Mesendoderm (in vitro differentiated cells): Measurements from ENCODE around the gene ZNF425.
A peak's percentile ranks its signal among the peaks of the same experiment; 100 is the strongest.

Experiments used
- DNase-seq: peaks from one replicate; pipeline ENCODE4 v3.0.0; 2013
- H2AK5ac ChIP-seq: 2 replicates; pipeline ENCODE4 v1.6.1; 2013; ENCODE audit warnings: low read length, inconsistent platforms
- H2BK120ac ChIP-seq: 2 replicates; pipeline ENCODE4 v1.6.1; 2013; ENCODE audit warnings: low read depth, mild to moderate bottlenecking, low read length, moderate library complexity, mixed read lengths
- H2BK15ac ChIP-seq: replicated peaks from 2 replicates; pipeline ENCODE4 v1.6.1; 2013; ENCODE audit warnings: low read depth, mild to moderate bottlenecking, moderate library complexity
- H2BK5ac ChIP-seq: 2 replicates; pipeline ENCODE4 v1.6.1; 2013; ENCODE audit warnings: low read length, inconsistent platforms
- H3K18ac ChIP-seq: 2 replicates; pipeline ENCODE4 v1.6.1; 2013; ENCODE audit warnings: mild to moderate bottlenecking, low read length, mixed read lengths
- H3K23ac ChIP-seq: one replicate; pipeline ENCODE4 v1.6.1; 2013; ENCODE audit warnings: low read length
- H3K27ac ChIP-seq: 2 replicates; pipeline ENCODE4 v1.5.1; 2013; ENCODE audit warnings: low read depth, mild to moderate bottlenecking, inconsistent platforms, low read length, moderate library complexity
- H3K27me3 ChIP-seq: 2 replicates; pipeline ENCODE4 v1.6.1; 2013; ENCODE audit warnings: low read length, control low read depth, mild to moderate bottlenecking, inconsistent platforms; ENCODE audit not compliant: insufficient read depth, poor library complexity
- H3K36me3 ChIP-seq: 2 replicates; pipeline ENCODE4 v1.6.1; 2013; ENCODE audit warnings: low read length, inconsistent platforms; ENCODE audit not compliant: control insufficient read depth, insufficient read depth
- H3K4ac ChIP-seq: one replicate; pipeline ENCODE4 v1.6.1; 2013; ENCODE audit warnings: low read depth, mild to moderate bottlenecking, low read length, moderate library complexity
- H3K4me1 ChIP-seq: 2 replicates; pipeline ENCODE4 v1.6.1; 2013; ENCODE audit warnings: low read depth, low read length, inconsistent platforms; ENCODE audit not compliant: control insufficient read depth
- H3K4me2 ChIP-seq: 2 replicates; pipeline ENCODE4 v1.6.1; 2013; ENCODE audit warnings: low read length
- H3K4me3 ChIP-seq: 2 replicates; pipeline ENCODE4 v1.5.1; 2013; ENCODE audit warnings: mild to moderate bottlenecking, low read length
- H3K56ac ChIP-seq: one replicate; pipeline ENCODE4 v1.6.1; 2013; ENCODE audit warnings: low read length
- H3K79me1 ChIP-seq: 2 replicates; pipeline ENCODE4 v1.6.1; 2013; ENCODE audit warnings: low read length, inconsistent platforms
- H3K79me2 ChIP-seq: 2 replicates; pipeline ENCODE4 v1.6.1; 2013; ENCODE audit warnings: mild to moderate bottlenecking, low read length; ENCODE audit not compliant: control insufficient read depth, insufficient read depth
- H3K9ac ChIP-seq: 2 replicates; pipeline ENCODE4 v1.6.1; 2013; ENCODE audit warnings: low read length, inconsistent platforms
- H4K5ac ChIP-seq: one replicate; pipeline ENCODE4 v1.6.1; 2013; ENCODE audit warnings: low read length
- H4K8ac ChIP-seq: one replicate; pipeline ENCODE4 v1.6.1; 2013; ENCODE audit warnings: low read depth, mild to moderate bottlenecking, control low read depth, low read length, moderate library complexity
- WGBS: extraction: QIAGEN DNeasy Blood & Tissue Kit; methylation state at CpG from one replicate; pipeline ENCODE4 v1.1.7; 2013; ENCODE audit warnings: low lambda C conversion rate, missing lambda C conversion rate; ENCODE audit not compliant: insufficient coverage; ENCODE audit errors: extremely low coverage; 5-methylcytosine and 5-hydroxymethylcytosine counted together

Gene ZNF425

DNA sequence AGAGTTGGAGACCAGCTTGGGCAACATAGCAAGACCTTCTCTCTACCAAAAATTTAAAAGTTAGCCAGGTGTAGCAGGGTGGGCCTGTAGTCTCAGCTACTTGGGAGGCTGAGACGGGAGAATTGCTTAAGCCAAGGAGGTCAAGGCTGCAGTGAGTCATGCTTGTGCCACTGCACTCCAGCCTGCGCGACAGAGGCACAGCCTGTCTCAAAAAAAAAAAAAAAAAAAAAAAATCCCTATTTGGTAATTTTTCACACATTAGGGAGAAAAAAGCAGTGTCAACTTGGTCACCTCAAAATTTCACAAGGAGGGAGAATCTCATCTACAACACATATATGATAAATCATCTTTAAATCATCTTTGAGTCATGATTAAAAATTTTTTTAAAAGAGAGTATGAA, 14.7 kb upstream of the ZNF425 start:
- no peaks in the 10 kb centered on the region for H3K27me3 ChIP-seq
- no peak overlapping the region for H3K4me2 ChIP-seq
- H4K5ac ChIP-seq = no peak overlapping the region
- H3K4ac ChIP-seq = no peak overlapping the region
- H3K4me1 ChIP-seq = peaks cover 4% of the 10 kb centered on the region
- no peaks in the 10 kb centered on the region for H3K79me2 ChIP-seq
- no peak overlapping the region for H2BK5ac ChIP-seq
- H2BK15ac ChIP-seq = no peak overlapping the region
- no peak overlapping the region for H3K4me3 ChIP-seq
- H3K56ac ChIP-seq = no peak overlapping the region
- H4K8ac ChIP-seq = no peak overlapping the region
- no peak for DNase-seq
- no peaks in the 10 kb centered on the region for H3K36me3 ChIP-seq
- no peak overlapping the region for H3K23ac ChIP-seq
- H3K27ac ChIP-seq = no peak overlapping the region
- no peak overlapping the region for H3K18ac ChIP-seq
- H3K79me1 ChIP-seq = no peaks in the 10 kb centered on the region
- H2BK120ac ChIP-seq = no peak overlapping the region
- no peak overlapping the region for H2AK5ac ChIP-seq
- WGBS = no CpG with 5 or more reads among the region's 3 CpGs
- H3K9ac ChIP-seq = no peak overlapping the region

- H3K27ac ChIP-seq = no peak overlapping the region
- H4K5ac ChIP-seq = no peak overlapping the region
- H3K23ac ChIP-seq = no peak overlapping the region
- H3K27me3 ChIP-seq = no peaks in the 10 kb centered on the region
- no peak for DNase-seq
- no peak overlapping the region for H3K4me2 ChIP-seq
- H3K4ac ChIP-seq = no peak overlapping the region
- H2BK120ac ChIP-seq = no peak overlapping the region
- no peaks in the 10 kb centered on the region for H3K79me1 ChIP-seq
- no peak overlapping the region for H3K56ac ChIP-seq
- no peak overlapping the region for H2BK5ac ChIP-seq
- H3K4me3 ChIP-seq = no peak overlapping the region
- no peaks in the 10 kb centered on the region for H3K36me3 ChIP-seq
- no peak overlapping the region for H2BK15ac ChIP-seq
- no peak overlapping the region for H2AK5ac ChIP-seq
- H3K4me1 ChIP-seq = no peaks in the 10 kb centered on the region
- no peak overlapping the region for H4K8ac ChIP-seq
- no peaks in the 10 kb centered on the region for H3K79me2 ChIP-seq
- no peak overlapping the region for H3K18ac ChIP-seq
- no CpG with 5 or more reads among the region's 9 CpGs for WGBS
- H3K9ac ChIP-seq = no peak overlapping the region
These were observed 10.0 kb upstream of the ZNF425 start for GRCh38 chr7:149136118-149136517.

GRCh38 chr7:149133028-149133710, 7.0 kb upstream of the ZNF425 start:
- H2AK5ac ChIP-seq = no peak overlapping the region
- no CpG with 5 or more reads among the region's 2 CpGs for WGBS
- no peak overlapping the region for H4K5ac ChIP-seq
- no peak overlapping the region for H3K27ac ChIP-seq
- H3K4me2 ChIP-seq = no peak overlapping the region
- H2BK5ac ChIP-seq = no peak overlapping the region
- no peak overlapping the region for H2BK15ac ChIP-seq
- no peaks in the 10 kb centered on the region for H3K4me1 ChIP-seq
- no peak overlapping the region for H3K9ac ChIP-seq
- H3K18ac ChIP-seq = no peak overlapping the region
- H3K79me1 ChIP-seq = no peaks in the 10 kb centered on the region
- H2BK120ac ChIP-seq = no peak overlapping the region
- H3K23ac ChIP-seq = no peak overlapping the region
- no peaks in the 10 kb centered on the region for H3K27me3 ChIP-seq
- DNase-seq = no peak
- H3K79me2 ChIP-seq = no peaks in the 10 kb centered on the region
- no peak overlapping the region for H3K4me3 ChIP-seq
- no peak overlapping the region for H3K4ac ChIP-seq
- H3K56ac ChIP-seq = no peak overlapping the region
- H3K36me3 ChIP-seq = peaks cover 2% of the 10 kb centered on the region
- H4K8ac ChIP-seq = no peak overlapping the region

DNA sequence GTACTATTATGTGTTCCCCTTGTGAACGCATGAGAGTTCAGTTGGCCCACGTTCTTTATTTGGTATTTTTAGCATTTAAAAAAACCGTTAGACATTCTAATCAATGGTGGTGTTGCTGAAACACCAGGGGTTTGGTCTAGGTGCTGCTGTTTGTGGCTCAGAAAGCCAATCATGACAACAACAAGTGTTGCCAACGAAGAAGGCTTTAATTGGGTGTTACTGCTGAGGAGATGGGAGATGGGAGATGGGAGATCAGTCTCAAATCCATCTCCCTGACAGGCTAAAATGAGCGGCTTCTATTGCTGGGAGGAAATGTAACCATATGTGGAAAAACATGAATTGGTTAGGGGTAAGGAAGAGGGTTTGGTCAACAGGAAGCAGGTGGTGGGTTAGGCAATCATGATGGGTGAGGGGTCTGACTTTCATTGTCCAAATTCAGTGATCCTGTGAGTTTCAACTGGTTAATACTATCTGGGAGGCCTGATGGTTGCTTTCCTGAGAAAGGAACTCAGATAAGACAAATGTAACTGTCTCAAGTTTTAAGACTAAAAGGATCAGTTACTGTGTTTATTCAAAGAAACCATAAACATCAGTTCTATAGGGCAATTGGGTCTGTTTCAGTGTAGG, 4.6 kb upstream of the ZNF425 start:
- Histone ChIP-seq H2AK5ac (no peak overlapping the region), H3K79me2 (peaks cover 3% of the 10 kb centered on the region), H3K27ac (no peak overlapping the region), H3K4ac (no peak overlapping the region), H3K23ac (no peak overlapping the region), H4K8ac (no peak overlapping the region), H3K18ac (no peak overlapping the region), H3K4me3 (no peak overlapping the region), H3K79me1 (no peaks in the 10 kb centered on the region), H3K36me3 (peaks cover 2% of the 10 kb centered on the region), H3K56ac (no peak overlapping the region), H2BK5ac (no peak overlapping the region), H2BK15ac (no peak overlapping the region), H4K5ac (no peak overlapping the region), H3K27me3 (no peaks in the 10 kb centered on the region), H3K9ac (no peak overlapping the region), H2BK120ac (no peak overlapping the region), H3K4me1 (no peaks in the 10 kb centered on the region), H3K4me2 (no peak overlapping the region)
- WGBS = no CpG with 5 or more reads among the region's 5 CpGs
- DNase-seq = no peak

DNA sequence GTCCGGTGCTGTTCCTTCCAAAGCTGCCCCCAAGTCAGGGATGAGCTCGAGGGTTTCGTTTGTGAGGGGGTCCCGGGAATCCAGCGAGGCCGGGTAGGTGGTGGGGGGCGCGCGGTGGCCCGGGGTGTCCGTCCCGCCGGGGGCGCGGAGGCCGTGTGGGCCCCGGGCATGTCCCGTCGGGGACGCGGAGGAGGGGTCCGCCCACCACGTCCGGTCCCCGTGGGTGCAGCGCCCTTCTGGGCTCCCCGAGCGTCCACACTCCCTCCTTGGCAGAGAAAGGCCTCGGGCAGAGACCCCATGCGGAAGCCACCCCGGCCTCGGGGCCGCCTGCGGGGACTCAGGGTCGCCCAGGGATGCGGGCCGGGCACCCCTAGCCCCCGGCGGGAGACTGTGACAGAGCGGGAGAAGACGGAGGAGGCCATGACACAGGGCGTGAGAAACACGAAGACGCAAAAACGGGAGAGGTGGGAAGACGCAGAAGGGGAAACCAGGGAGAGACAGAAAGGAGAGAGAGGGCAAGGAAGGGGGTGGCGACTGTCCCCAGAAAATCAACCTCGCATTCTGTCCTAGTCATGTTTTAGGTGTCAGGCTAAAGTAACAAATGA, 640 bp upstream of the ZNF425 start:
- Histone ChIP-seq H2AK5ac (no peak overlapping the region), H3K4ac (peak overlapping the region; percentile 95), H3K9ac (peak overlapping the region; percentile 92), H4K8ac (no peak overlapping the region), H2BK120ac (no peak overlapping the region), H2BK15ac (no peak overlapping the region), H3K79me1 (no peaks in the 10 kb centered on the region), H3K27ac (peak overlapping the region; percentile 88), H4K5ac (peak overlapping the region; percentile 33), H3K4me3 (peak overlapping the region; percentile 78), H3K18ac (peak overlapping the region; percentile 85), H2BK5ac (peak overlapping the region; percentile 72), H3K23ac (no peak overlapping the region), H3K4me2 (peak overlapping the region; percentile 60), H3K4me1 (no peaks in the 10 kb centered on the region), H3K27me3 (no peaks in the 10 kb centered on the region), H3K56ac (peak overlapping the region; percentile 97), H3K79me2 (peaks cover 10% of the 10 kb centered on the region), H3K36me3 (peaks cover 2% of the 10 kb centered on the region)
- peak; percentile 56 for DNase-seq
- WGBS = no CpG with 5 or more reads among the region's 48 CpGs
